GM12891 (cell line): ENCODE results near the gene PTPN2.

Experiments
- PAX5 ChIP-seq: IDR thresholded peaks from 2 replicates; pipeline ENCODE4 v1.6.1; 2011; ENCODE audit warnings: low read length, moderate library complexity, mild to moderate bottlenecking; ENCODE audit not compliant: insufficient read depth, severe bottlenecking
- POLR2A ChIP-seq: IDR thresholded peaks from 2 replicates; pipeline ENCODE4 v1.6.1; 2011; ENCODE audit warnings: low read depth, low read length, control low read depth
- POLR2AphosphoS5 ChIP-seq: IDR thresholded peaks from 2 replicates; pipeline ENCODE4 v1.6.1; 2011; ENCODE audit warnings: low read depth, low read length, control low read depth
- POU2F2 ChIP-seq: IDR thresholded peaks from 2 replicates; pipeline ENCODE4 v1.6.1; 2011; ENCODE audit warnings: low read depth, mild to moderate bottlenecking, control low read depth, low read length, moderate library complexity
- SPI1 ChIP-seq: IDR thresholded peaks from 2 replicates; pipeline ENCODE4 v1.6.1; 2011; ENCODE audit warnings: low read depth, low read length, control low read depth
- TAF1 ChIP-seq: IDR thresholded peaks from 2 replicates; pipeline ENCODE4 v1.6.1; 2011; ENCODE audit warnings: low read depth, low read length, control low read depth

GRCh38 chr18:12811191-12811950 lies 72.7 kb downstream of the PTPN2 start:
- no peak for TF ChIP-seq POLR2AphosphoS5
- TF ChIP-seq POLR2A = no peak
- no peak for TF ChIP-seq TAF1
- TF ChIP-seq SPI1 = no peak
- TF ChIP-seq POU2F2 = no peak
- TF ChIP-seq PAX5 = no peak
